Measurements from ENCODE around the gene GNPDA2.

GRCh38 chr4:44661940-44662622, 64.3 kb downstream of the GNPDA2 start:
- TF ChIP-seq CTCF (IDR thresholded peaks at IDR 0.05) (no peak), EP300 (IDR thresholded peaks at IDR 0.05) (no peak), POLR2A (IDR thresholded peaks at IDR 0.05) (no peak)
